ENCODE results near the gene JADE3.

- TF ChIP-seq, protein P1, sequence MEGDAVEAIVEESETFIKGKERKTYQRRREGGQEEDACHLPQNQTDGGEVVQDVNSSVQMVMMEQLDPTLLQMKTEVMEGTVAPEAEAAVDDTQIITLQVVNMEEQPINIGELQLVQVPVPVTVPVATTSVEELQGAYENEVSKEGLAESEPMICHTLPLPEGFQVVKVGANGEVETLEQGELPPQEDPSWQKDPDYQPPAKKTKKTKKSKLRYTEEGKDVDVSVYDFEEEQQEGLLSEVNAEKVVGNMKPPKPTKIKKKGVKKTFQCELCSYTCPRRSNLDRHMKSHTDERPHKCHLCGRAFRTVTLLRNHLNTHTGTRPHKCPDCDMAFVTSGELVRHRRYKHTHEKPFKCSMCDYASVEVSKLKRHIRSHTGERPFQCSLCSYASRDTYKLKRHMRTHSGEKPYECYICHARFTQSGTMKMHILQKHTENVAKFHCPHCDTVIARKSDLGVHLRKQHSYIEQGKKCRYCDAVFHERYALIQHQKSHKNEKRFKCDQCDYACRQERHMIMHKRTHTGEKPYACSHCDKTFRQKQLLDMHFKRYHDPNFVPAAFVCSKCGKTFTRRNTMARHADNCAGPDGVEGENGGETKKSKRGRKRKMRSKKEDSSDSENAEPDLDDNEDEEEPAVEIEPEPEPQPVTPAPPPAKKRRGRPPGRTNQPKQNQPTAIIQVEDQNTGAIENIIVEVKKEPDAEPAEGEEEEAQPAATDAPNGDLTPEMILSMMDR (IDR thresholded peaks at IDR 0.05; ENCODE audit: low read length): no peak
- no peak for TF ChIP-seq EZH2phosphoT487 (IDR thresholded peaks at IDR 0.05; ENCODE audit: low read length)
These were observed 48.9 kb downstream of the JADE3 start for GRCh38 chrX:46961097-46961496.

Data from MM.1S (cell line).